H1 (cell line): Measurements from ENCODE around the gene ZNF609. TPM values are rescaled to one million over a fixed set of nuclear protein-coding genes. Genes with fewer than 3 reads are reported as not detected.

ENCODE experiments used
- BRCA1 ChIP-seq: IDR thresholded peaks from 2 replicates; pipeline ENCODE4 v1.6.1; 2012; ENCODE audit warnings: low read depth, low read length, improper control_type of control experiment
- CBX8 ChIP-seq: fragments of 300-800, 300-1000 bp; sonication (generic); IDR thresholded peaks from 2 replicates; pipeline ENCODE4 v1.7.1; 2016; ENCODE audit warnings: low read depth, low read length, borderline replicate concordance
- CREB1 ChIP-seq: IDR thresholded peaks from 2 replicates; pipeline ENCODE4 v1.6.1; 2012; ENCODE audit warnings: inconsistent platforms
- EGR1 ChIP-seq: IDR thresholded peaks from 2 replicates; pipeline ENCODE4 v1.6.1; 2011; ENCODE audit warnings: low read depth, low read length, borderline replicate concordance
- GABPA ChIP-seq: IDR thresholded peaks from 2 replicates; pipeline ENCODE4 v1.6.1; 2011; ENCODE audit warnings: mild to moderate bottlenecking, low read length, moderate library complexity, borderline replicate concordance; ENCODE audit not compliant: insufficient read depth
- HDAC2 ChIP-seq, 2 experiments: fragments of 300-600 bp in 1 of 2; sonication (generic) in 1 of 2; IDR thresholded peaks; 2 replicates each; pipeline ENCODE4 v1.6.1; 2011 to 2012; ENCODE audit warnings: low read depth in 2 of 2, low read length in 2 of 2, mild to moderate bottlenecking in 2 of 2, moderate library complexity in 2 of 2, borderline replicate concordance in 1 of 2, inconsistent platforms in 1 of 2
- JUN ChIP-seq: IDR thresholded peaks from 2 replicates; pipeline ENCODE4 v1.6.1; 2011; ENCODE audit warnings: low read depth, mild to moderate bottlenecking, improper control_type of control experiment, low read length
- JUND ChIP-seq: IDR thresholded peaks from 2 replicates; pipeline ENCODE4 v1.6.1; 2011; ENCODE audit warnings: mild to moderate bottlenecking, improper control_type of control experiment, low read length
- RAD21 ChIP-seq, 2 experiments: IDR thresholded peaks in 1 of 2; conservative IDR thresholded peaks in 1 of 2; 2 replicates each; pipeline ENCODE4 v1.6.1; 2011; ENCODE audit warnings: low read depth in 2 of 2, low read length in 2 of 2, improper control_type of control experiment in 1 of 2, inconsistent platforms in 1 of 2, mild to moderate bottlenecking in 1 of 2, moderate library complexity in 1 of 2
- SIN3A ChIP-seq, 2 experiments: IDR thresholded peaks in 1 of 2; conservative IDR thresholded peaks in 1 of 2; 2 replicates each; pipeline ENCODE4 v1.6.1; 2011 to 2012; ENCODE audit warnings: low read length in 2 of 2, improper control_type of control experiment in 1 of 2, low read depth in 1 of 2, mild to moderate bottlenecking in 1 of 2
- TEAD4 ChIP-seq: IDR thresholded peaks from 2 replicates; pipeline ENCODE4 v1.6.1; 2012; ENCODE audit warnings: low read depth, low read length, inconsistent platforms, mixed read lengths
- ZNF274 ChIP-seq: IDR thresholded peaks from 2 replicates; pipeline ENCODE4 v1.7.0; 2012; ENCODE audit warnings: low read length, borderline replicate concordance; ENCODE audit errors: extremely low read depth
- polyA plus RNA-seq, 7 experiments: library from polyadenylated mRNA; depleted of rRNA in 3 of 7; stranded (reverse) in 5 of 7; unstranded in 2 of 7; fragments of >200 nt in 5 of 7; fragments of 200-250 nt in 2 of 7; gene quantifications; 1 replicate in 5 of 7; 2 replicates in 1 of 7; 4 replicates in 1 of 7; pipeline versions ENCODE4 v1.2.1 to v1.2.3, GENCODE V29; 2011 to 2013; ENCODE audit warnings: missing spikeins in 2 of 7, mixed read lengths in 2 of 7
- total RNA-seq: library from RNA; stranded (reverse); fragmentation: NEBNext Ultra II Directional; extraction: Animal tissue kit (Norgen Biotek cat#: 25700); gene quantifications from 2 replicates; pipeline ENCODE4 v1.2.1, GENCODE V29; 2021

ZNF609 gene
- total and polyA plus RNA-seq, 2 of the 8 experiments (the other 6 are each of a cell fraction or from before 2014, with no cell fraction given): 15.5 to 47.8 TPM

DNA sequence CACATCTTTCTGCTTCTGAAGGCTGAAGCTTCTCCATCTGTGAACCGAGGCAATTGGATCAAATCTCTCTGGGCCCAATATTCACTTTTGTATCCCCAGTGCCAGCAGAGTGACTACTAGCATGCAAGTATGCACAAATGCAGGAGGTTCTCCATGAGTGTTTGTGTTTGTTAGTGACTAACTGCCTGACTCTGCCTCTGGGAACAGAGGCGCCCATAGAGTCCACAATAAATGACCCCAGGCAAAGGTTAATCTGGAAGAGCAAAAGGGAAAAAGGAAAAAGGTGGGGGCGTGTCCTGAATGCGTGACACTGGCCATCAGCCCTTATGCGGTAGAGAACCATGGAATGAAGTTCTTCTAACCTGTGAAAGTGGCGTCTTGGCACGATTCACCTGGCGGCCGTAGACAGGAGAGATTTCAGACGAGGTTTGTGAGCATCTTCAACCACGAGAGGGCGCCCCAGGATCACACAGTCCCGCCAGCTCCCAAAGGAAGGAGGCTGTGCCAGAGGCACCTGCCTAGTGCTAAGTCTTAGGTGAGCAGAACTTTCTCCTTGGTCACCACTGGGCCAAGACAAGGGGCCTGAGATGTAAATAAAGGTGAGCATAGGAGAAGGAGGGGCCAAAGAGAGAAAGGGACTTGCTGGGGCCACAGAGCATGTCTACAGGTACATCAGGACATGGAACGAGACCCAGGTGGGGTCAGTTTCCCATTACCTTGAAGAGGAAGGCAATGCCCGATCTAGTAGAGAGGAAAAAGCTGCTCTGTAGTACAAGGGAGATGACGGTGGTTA is 270.8 kb downstream of the ZNF609 start (continued):
- TF ChIP-seq EGR1 (0 out of 2 replicates have a peak, but pooled peaks have one; percentile 20), ZNF274 (no peak), CREB1 (peak; percentile 38; the same call in 1 of the 2 replicates), JUN (no peak), GABPA (0 out of 2 replicates have a peak, but pooled peaks have one; percentile 63), CBX8 (no peak), TEAD4 (no peak), HDAC2 (IDR thresholded peaks at IDR 0.05; ENCODE audit: borderline replicate concordance in 1 of 2, low read depth in 2 of 2, low read length in 2 of 2) (no peak), SIN3A (conservative IDR thresholded peaks at IDR 0.05 in 1 of 2, IDR thresholded peaks at IDR 0.05 in 1 of 2; ENCODE audit: low read depth in 1 of 2, low read length in 2 of 2) (peak in 1 of 2 experiments; percentile 37; a peak in 1 of 4 replicates), JUND (peak; percentile 29; the same call in 1 of the 2 replicates), BRCA1 (no peak), RAD21 (IDR thresholded peaks at IDR 0.05 in 1 of 2, conservative IDR thresholded peaks at IDR 0.05 in 1 of 2; ENCODE audit: low read depth in 2 of 2, low read length in 2 of 2) (peak; percentile 98)
